ENCODE results near the gene SH3RF2.

The SH3RF2 gene

GRCh38 chr5:145921211-145921610 lies 15.2 kb upstream of the SH3RF2 start:
- DNase-seq (ENCODE audit: low read depth, low spot score), result no peak

GRCh38 chr5:145922059-145922458 lies 14.3 kb upstream of the SH3RF2 start:
- no peak for DNase-seq (ENCODE audit: low read depth, low spot score)

- no peak for DNase-seq (ENCODE audit: low read depth, low spot score)
Measured at GRCh38 chr5:145923405-145923804, 13.0 kb upstream of the SH3RF2 start.

GRCh38 chr5:145924849-145925248 lies 11.5 kb upstream of the SH3RF2 start:
- DNase-seq (ENCODE audit: low read depth, low spot score), result no peak

GRCh38 chr5:145925353-145925752 lies 11.0 kb upstream of the SH3RF2 start:
- peak; percentile 89 for DNase-seq (ENCODE audit: low read depth, low spot score)

GRCh38 chr5:145925803-145926202 lies 10.6 kb upstream of the SH3RF2 start:
- no peak for DNase-seq (ENCODE audit: low read depth, low spot score)

- peak; percentile 56 for DNase-seq (ENCODE audit: low read depth, low spot score)
Measured at GRCh38 chr5:145931718-145932117, 4.7 kb upstream of the SH3RF2 start.

GRCh38 chr5:145934276-145934675 lies 2.1 kb upstream of the SH3RF2 start:
- no peak for DNase-seq (ENCODE audit: low read depth, low spot score)

- peak; percentile 76 for DNase-seq (ENCODE audit: low read depth, low spot score)
Measured at GRCh38 chr5:145937432-145938250, 1.3 kb downstream of the SH3RF2 start.

GRCh38 chr5:145938776-145939539 lies 2.6 kb downstream of the SH3RF2 start:
- peak; percentile 62 for DNase-seq (ENCODE audit: low read depth, low spot score)

GRCh38 chr5:145939540-145940065 lies 3.2 kb downstream of the SH3RF2 start:
- no peak for DNase-seq (ENCODE audit: low read depth, low spot score)

- no peak for DNase-seq (ENCODE audit: low read depth, low spot score)
Measured at GRCh38 chr5:145941096-145941447, 4.7 kb downstream of the SH3RF2 start.

- peak; percentile 35 for DNase-seq (ENCODE audit: low read depth, low spot score)
Measured at GRCh38 chr5:145941448-145942130, 5.2 kb downstream of the SH3RF2 start.

- DNase-seq (ENCODE audit: low read depth, low spot score), result no peak
Measured at GRCh38 chr5:145942201-145942600, 5.8 kb downstream of the SH3RF2 start.

GRCh38 chr5:145942749-145943148 lies 6.4 kb downstream of the SH3RF2 start:
- no peak for DNase-seq (ENCODE audit: low read depth, low spot score)

- peak; percentile 50 for DNase-seq (ENCODE audit: low read depth, low spot score)
Measured at GRCh38 chr5:145943674-145944121, 7.3 kb downstream of the SH3RF2 start.

- DNase-seq (ENCODE audit: low read depth, low spot score), result no peak
Measured at GRCh38 chr5:145944328-145944727, 8.0 kb downstream of the SH3RF2 start.

- no peak for DNase-seq (ENCODE audit: low read depth, low spot score)
Measured at GRCh38 chr5:145945620-145946111, 9.3 kb downstream of the SH3RF2 start.

GRCh38 chr5:145946112-145946861 lies 9.9 kb downstream of the SH3RF2 start:
- DNase-seq (ENCODE audit: low read depth, low spot score), result peak; percentile 90

GRCh38 chr5:145947581-145947980 lies 11.2 kb downstream of the SH3RF2 start:
- DNase-seq (ENCODE audit: low read depth, low spot score), result no peak

- no peak for DNase-seq (ENCODE audit: low read depth, low spot score)
Measured at GRCh38 chr5:145948047-145948446, 11.7 kb downstream of the SH3RF2 start.
